HepG2 (cell line): ENCODE data around the gene ST14. TPM values are rescaled to one million over a fixed set of nuclear protein-coding genes. Genes with fewer than 3 reads are reported as not detected.

Experiments
- ATAC-seq: fragments of 200-7000 bp; cut with Tn5 transposase; 3 replicates; pipeline ENCODE4 v1.9.1; 2020; ENCODE audit warnings: mild to moderate bottlenecking, moderate library complexity
- BruUV-seq: library from RNA; stranded (reverse); fragments of 400-500 nt; replicated peaks from 2 replicates; lab custom pipeline; 2021; lab: Mats Ljungman, UMichigan
- CTCF ChIA-PET: fragments of 300-600 bp; formaldehyde crosslinking; extraction: SDS; loops from one replicate; lab custom pipeline; 2021; ENCODE audit warnings: low total read pairs, inconsistent platforms, low intra/inter-chr PET ratio; lab: Yijun Ruan, JAX
- POLR2A ChIA-PET: fragments of 350-600 bp; sonication (Branson Sonifier 250); formaldehyde crosslinking; loops from one replicate; lab custom pipeline; 2020; ENCODE audit warnings: antibody characterized with exemption, inconsistent platforms; lab: Yijun Ruan, JAX
- DNase-seq: peaks from one replicate; pipeline ENCODE4 v3.0.0-alpha.2; 2015; ENCODE audit warnings: low spot score
- FAIRE-seq: peaks from 3 replicates; lab custom pipeline; 2011; peaks lifted over from hg19 to GRCh38; lab: Jason Lieb, UNC
- H2AFZ ChIP-seq: one replicate; pipeline ENCODE4 v1.6.1; 2011; ENCODE audit warnings: low read length, inconsistent platforms
- H3K27ac ChIP-seq: fragments of 300-600 bp; 3 replicates; pipeline ENCODE4 v1.8.0; 2011; ENCODE audit warnings: mixed run types, mild to moderate bottlenecking, mixed read lengths, low read length, inconsistent platforms; ENCODE audit not compliant: insufficient read depth; ENCODE audit errors: extremely low read length
- H3K27me3 ChIP-seq, 2 experiments: fragments of 200-600 bp in 1 of 2; 2 replicates in 1 of 2; 3 replicates in 1 of 2; pipeline versions ENCODE4 v1.6.0 to v1.8.0; 2011; ENCODE audit warnings: low read length in 2 of 2, mild to moderate bottlenecking in 2 of 2, moderate library complexity in 2 of 2, inconsistent platforms in 1 of 2; ENCODE audit not compliant: insufficient read depth in 2 of 2, control insufficient read depth in 1 of 2
- H3K36me3 ChIP-seq, 2 experiments: fragments of 200-600 bp in 1 of 2; replicated peaks in 1 of 2; 2 replicates in 1 of 2; 3 replicates in 1 of 2; pipeline versions ENCODE4 v1.5.1 to v1.8.0; 2011; ENCODE audit warnings: low read length in 2 of 2, inconsistent platforms in 1 of 2; ENCODE audit not compliant: insufficient read depth in 2 of 2, control insufficient read depth in 1 of 2
- H3K4me1 ChIP-seq: 2 replicates; pipeline ENCODE4 v1.5.1; 2012; ENCODE audit warnings: low read length, inconsistent platforms; ENCODE audit not compliant: insufficient read depth
- H3K4me2 ChIP-seq: 2 replicates; pipeline ENCODE4 v1.6.0; 2011; ENCODE audit warnings: low read depth, low read length, inconsistent platforms
- H3K4me3 ChIP-seq, 3 experiments: fragments of 200-600 bp in 1 of 3; sonication (generic), shearing (Covaris generic) in 1 of 3; replicated peaks in 1 of 3; 2 replicates each; pipeline ENCODE4 v1.5.1; 2011 to 2016; ENCODE audit warnings: low read length in 3 of 3, inconsistent platforms in 2 of 3, low read depth in 2 of 3, mild to moderate bottlenecking in 2 of 3, control low read depth in 1 of 3, mixed read lengths in 1 of 3; ENCODE audit not compliant: insufficient read depth in 1 of 3
- H3K79me2 ChIP-seq: one replicate; pipeline ENCODE4 v1.6.1; 2011; ENCODE audit warnings: low read length, inconsistent platforms; ENCODE audit not compliant: insufficient read depth
- H3K9ac ChIP-seq: 2 replicates; pipeline ENCODE4 v1.6.0; 2011; ENCODE audit warnings: mild to moderate bottlenecking, low read depth, low read length, inconsistent platforms; ENCODE audit not compliant: insufficient read depth
- H3K9me3 ChIP-seq: 2 replicates; pipeline ENCODE4 v1.5.1; 2012; ENCODE audit warnings: mild to moderate bottlenecking, low read length
- H4K20me1 ChIP-seq: 2 replicates; pipeline ENCODE4 v1.6.0; 2011; ENCODE audit warnings: inconsistent platforms, mild to moderate bottlenecking, low read length, moderate library complexity; ENCODE audit not compliant: insufficient read depth
- CEBPB ChIP-seq: IDR thresholded peaks from 2 replicates; pipeline ENCODE4 v1.6.1; 2011; ENCODE audit warnings: low read depth, low read length, improper control_type of control experiment, borderline replicate concordance
- EP300 ChIP-seq, 3 experiments: sonication (generic) in 1 of 3; formaldehyde crosslinking in 1 of 3; IDR thresholded peaks; 2 replicates each; pipeline versions ENCODE4 v1.5.1 to v1.6.1; 2011 to 2020; ENCODE audit warnings: low read depth in 2 of 3, low read length in 2 of 3, borderline replicate concordance in 1 of 3, improper control_type of control experiment in 1 of 3, mild to moderate bottlenecking in 1 of 3, missing genetic modification reagents in 1 of 3, moderate library complexity in 1 of 3
- HNF4A ChIP-seq: sonication (generic); formaldehyde crosslinking; IDR thresholded peaks from 2 replicates; pipeline ENCODE4 v1.4.0; 2020; ENCODE audit warnings: missing genetic modification reagents
- NONO ChIP-seq, 2 experiments: fragments of 450-650 bp in 1 of 2; sonication (generic) in 1 of 2; formaldehyde crosslinking in 1 of 2; IDR thresholded peaks in 1 of 2; conservative IDR thresholded peaks in 1 of 2; 2 replicates each; pipeline versions ENCODE4 v1.6.1 to v1.8.0; 2017 to 2022; ENCODE audit warnings: mild to moderate bottlenecking in 1 of 2, missing genetic modification reagents in 1 of 2, moderate library complexity in 1 of 2
- POLR2G ChIP-seq: fragments of 200-400 bp; formaldehyde crosslinking; IDR thresholded peaks from 2 replicates; pipeline ENCODE4 v1.6.1; 2018; ENCODE audit warnings: mild to moderate bottlenecking, low read depth, low read length, moderate library complexity
- ZNF263 ChIP-seq: sonication (generic); formaldehyde crosslinking; IDR thresholded peaks from 2 replicates; pipeline ENCODE4 v1.4.0; 2020; ENCODE audit warnings: missing genetic modification reagents
- ZNF687 ChIP-seq: sonication (generic); formaldehyde crosslinking; IDR thresholded peaks from 2 replicates; pipeline ENCODE4 v1.5.1; 2020; ENCODE audit warnings: mild to moderate bottlenecking, missing genetic modification reagents, moderate library complexity
- WGBS: methylation state at CpG from one replicate; pipeline ENCODE4 v1.1.6; 2017; ENCODE audit warnings: low lambda C conversion rate; 5-methylcytosine and 5-hydroxymethylcytosine counted together
- in situ Hi-C: cut with HindIII; loops from 2 replicates; pipeline ENCODE4 v1.10.0; 2017; ENCODE audit warnings: low pct_unique_long_range_greater_than_20kb; ENCODE audit not compliant: extremely low pct_ligation_motif_present
- intact Hi-C: fragments of 100-400 bp; cut with micrococcal nuclease; formaldehyde crosslinking; loops from one replicate; pipeline ENCODE4 v1.10.0; 2022; ENCODE audit not compliant: unreplicated experiment
- polyA plus RNA-seq, 8 experiments: library from polyadenylated mRNA; depleted of rRNA in 3 of 8; stranded (reverse) in 7 of 8; unstranded in 1 of 8; fragments of >200 nt; fragmentation: Illumina TruSeq in 4 of 8; extraction: Trizol in 4 of 8; gene quantifications; 2 replicates each; pipeline versions ENCODE4 v1.2.1 to v1.2.3, GENCODE V29; 2011 to 2016; ENCODE audit warnings: low read depth in 4 of 8, missing spikeins in 1 of 8, mixed read lengths in 1 of 8; ENCODE audit not compliant: insufficient read depth in 1 of 8
- total RNA-seq, 5 experiments: library from RNA; depleted of rRNA; stranded (reverse); fragments of >200 nt; fragmentation: Illumina TruSeq; extraction: Trizol; gene quantifications; 2 replicates each; pipeline ENCODE4 v1.2.3, GENCODE V29; 2016; ENCODE audit warnings: low read depth in 1 of 5

Gene ST14
- total and polyA plus RNA-seq, 2 of the 13 experiments (the other 11 are each of a cell fraction or from before 2014, with no cell fraction given): 0.88 to 1.4 TPM

- Histone ChIP-seq H3K4me2 (peak overlapping the region; percentile 64), H3K4me3 (peak overlapping the region in 1 of 3 experiments; percentile 50; a peak in 2 of 6 replicates), H3K36me3 (no peaks in the 10 kb centered on the region), H3K27me3 (peaks cover 0 to 18% of the 10 kb centered on the region in 2 experiments; a peak in 4 of 5 replicates), H3K9ac (no peak overlapping the region), H3K27ac (no peak overlapping the region), H3K79me2 (no peaks in the 10 kb centered on the region), H3K9me3 (no peaks in the 10 kb centered on the region), H3K4me1 (peaks cover 36% of the 10 kb centered on the region), H4K20me1 (no peaks in the 10 kb centered on the region), H2AFZ (no peak overlapping the region)
- in situ Hi-C loops (loop anchor here (25.0 kb wide), 1 partner anchor 667 kb away; no protein-coding TSS in a partner anchor), intact Hi-C loops (loop anchor here (5.0 to 10.0 kb wide), 2 partner anchors 94 to 958 kb away; partner anchors contain the start of gene ZBTB44)
- FAIRE-seq (no peak), ATAC-seq (peak; percentile 73), DNase-seq (peak; percentile 61)
- 57% methylated on average over 15 of the region's 19 CpGs for WGBS
- peak; percentile 5; the same call in 1 of the 2 replicates for TF ChIP-seq CEBPB
- no peak for TF ChIP-seq EP300 (IDR thresholded peaks at IDR 0.05; ENCODE audit: low read depth in 2 of 2, low read length in 2 of 2)
- no peak for TF ChIP-seq EP300 (CRISPR knock-in tag; IDR thresholded peaks at IDR 0.05; ENCODE audit: borderline replicate concordance)
- TF ChIP-seq ZNF263 (CRISPR knock-in tag): peak; percentile 82
- TF ChIP-seq HNF4A (CRISPR knock-in tag): peak; percentile 43; the same call in 1 of the 2 replicates
- peak; percentile 27; the same call in 1 of the 2 replicates for TF ChIP-seq POLR2G
- TF ChIP-seq ZNF687 (CRISPR knock-in tag): peak; percentile 21; the same call in 1 of the 2 replicates
- no peak for TF ChIP-seq NONO (IDR thresholded peaks at IDR 0.05)
- TF ChIP-seq NONO (CRISPR knock-in tag; conservative IDR thresholded peaks at IDR 0.05): no peak
- CTCF ChIA-PET: no interaction called here
- no TSS peak for BruUV-seq
- POLR2A ChIA-PET: interaction anchor here (0.6 kb wide), 1 partner anchor 39 kb away, joined by 3 read pairs; no protein-coding TSS in a partner anchor
These were observed 60.9 kb downstream of the ST14 start for GRCh38 chr11:130220311-130221035.
